K562 (cell line): ENCODE results near the gene ZNF816. TPM values are rescaled to one million over a fixed set of nuclear protein-coding genes. Genes with fewer than 3 reads are reported as not detected.

Experiments
- ATF7 ChIP-seq: fragments of 450-650 bp; IDR thresholded peaks from 2 replicates; pipeline ENCODE4 v1.7.1; 2014; ENCODE audit warnings: mild to moderate bottlenecking, moderate library complexity
- CREB1 ChIP-seq, 2 experiments: sonication (generic) in 1 of 2; formaldehyde crosslinking in 1 of 2; IDR thresholded peaks; 2 replicates each; pipeline versions ENCODE4 v1.6.1 to v1.8.0; 2012 to 2022; ENCODE audit warnings: inconsistent platforms in 1 of 2, mild to moderate bottlenecking in 1 of 2, missing genetic modification reagents in 1 of 2, moderate library complexity in 1 of 2
- EP300 ChIP-seq: IDR thresholded peaks from 2 replicates; pipeline ENCODE4 v1.6.1; 2012; ENCODE audit warnings: low read length, improper control_type of control experiment
- ETV5 ChIP-seq: sonication (generic); formaldehyde crosslinking; IDR thresholded peaks from 2 replicates; pipeline ENCODE4 v1.4.0; 2020; ENCODE audit warnings: low read depth, mild to moderate bottlenecking, missing genetic modification reagents
- FOXK2 ChIP-seq, 2 experiments: fragments of 450-650 bp; IDR thresholded peaks in 1 of 2; conservative IDR thresholded peaks in 1 of 2; 2 replicates each; pipeline ENCODE4 v1.6.1; 2016; ENCODE audit warnings: low read depth in 2 of 2, mild to moderate bottlenecking in 1 of 2
- GABPA ChIP-seq: fragments of 200-800 bp; sonication (Bioruptor generic); conservative IDR thresholded peaks from 2 replicates; pipeline ENCODE4 v1.6.1; 2016; ENCODE audit warnings: low read depth, missing genetic modification characterization, missing compliant biosample characterization
- HDAC1 ChIP-seq, 2 experiments: fragments of 450-650 bp; IDR thresholded peaks; 2 replicates each; pipeline ENCODE4 v1.6.1; 2016 to 2017; ENCODE audit warnings: inconsistent platforms in 1 of 2, mild to moderate bottlenecking in 1 of 2, moderate library complexity in 1 of 2
- HEY1 ChIP-seq: fragments of 250-450 bp; sonication (Bioruptor Pico); IDR thresholded peaks from 2 replicates; pipeline ENCODE4 v1.5.0; 2020; ENCODE audit warnings: mild to moderate bottlenecking, moderate library complexity, borderline replicate concordance
- L3MBTL2 ChIP-seq: fragments of 450-650 bp; IDR thresholded peaks from 2 replicates; pipeline ENCODE4 v1.6.1; 2016; ENCODE audit warnings: mild to moderate bottlenecking, moderate library complexity
- NCOR1 ChIP-seq: fragments of 450-650 bp; IDR thresholded peaks from 2 replicates; pipeline ENCODE4 v1.6.1; 2016; ENCODE audit warnings: mild to moderate bottlenecking, moderate library complexity
- NEUROD1 ChIP-seq: fragments of 150-350 bp; IDR thresholded peaks from 2 replicates; pipeline ENCODE4 v1.6.1; 2014; ENCODE audit warnings: borderline replicate concordance, low read length, low read depth; ENCODE audit not compliant: partially characterized antibody
- NFIC ChIP-seq: fragments of 450-650 bp; IDR thresholded peaks from 2 replicates; pipeline ENCODE4 v1.6.1; 2017; ENCODE audit warnings: mild to moderate bottlenecking, inconsistent platforms
- SAP30 ChIP-seq: fragments of 200-600 bp; sonication (generic); IDR thresholded peaks from 2 replicates; pipeline ENCODE4 v1.6.1; 2012; ENCODE audit warnings: borderline replicate concordance, low read depth, mild to moderate bottlenecking, moderate library complexity, low read length, control low read depth, inconsistent platforms; ENCODE audit not compliant: insufficient read depth, poor library complexity, severe bottlenecking
- ZNF561 ChIP-seq: fragments of 450-650 bp; formaldehyde crosslinking; conservative IDR thresholded peaks from 2 replicates; pipeline ENCODE4 v1.4.0; 2020; ENCODE audit warnings: mild to moderate bottlenecking, moderate library complexity
- polyA plus RNA-seq, 8 experiments: library from polyadenylated mRNA; depleted of rRNA in 4 of 8; stranded (reverse) in 5 of 8; unstranded in 3 of 8; fragments of >200 nt; fragmentation: Nextera tagmentation in 2 of 8; fragmentation: Illumina TruSeq in 1 of 8; extraction: Ambion mirVana in 2 of 8; extraction: Trizol in 1 of 8; gene quantifications; 2 replicates each; pipeline versions ENCODE4 v1.2.1 to v1.2.3, GENCODE V29; 2011 to 2014; ENCODE audit warnings: inconsistent platforms in 1 of 8, missing spikeins in 1 of 8
- total RNA-seq, 7 experiments: library from RNA; depleted of rRNA in 6 of 7; stranded (reverse); fragments of >200 nt in 6 of 7; fragmentation: Illumina TruSeq in 2 of 7; extraction: Trizol in 2 of 7; gene quantifications; 2 replicates each; pipeline versions ENCODE4 v1.2.1 to v1.2.3, GENCODE V29; 2011 to 2021; ENCODE audit warnings: low replicate concordance in 1 of 7

The ZNF816 gene
- total and polyA plus RNA-seq, 9 of the 15 experiments (the other 6 are each of a cell fraction or from before 2014, with no cell fraction given) = 8.6 to 23.4 (median 13.0) TPM

DNA sequence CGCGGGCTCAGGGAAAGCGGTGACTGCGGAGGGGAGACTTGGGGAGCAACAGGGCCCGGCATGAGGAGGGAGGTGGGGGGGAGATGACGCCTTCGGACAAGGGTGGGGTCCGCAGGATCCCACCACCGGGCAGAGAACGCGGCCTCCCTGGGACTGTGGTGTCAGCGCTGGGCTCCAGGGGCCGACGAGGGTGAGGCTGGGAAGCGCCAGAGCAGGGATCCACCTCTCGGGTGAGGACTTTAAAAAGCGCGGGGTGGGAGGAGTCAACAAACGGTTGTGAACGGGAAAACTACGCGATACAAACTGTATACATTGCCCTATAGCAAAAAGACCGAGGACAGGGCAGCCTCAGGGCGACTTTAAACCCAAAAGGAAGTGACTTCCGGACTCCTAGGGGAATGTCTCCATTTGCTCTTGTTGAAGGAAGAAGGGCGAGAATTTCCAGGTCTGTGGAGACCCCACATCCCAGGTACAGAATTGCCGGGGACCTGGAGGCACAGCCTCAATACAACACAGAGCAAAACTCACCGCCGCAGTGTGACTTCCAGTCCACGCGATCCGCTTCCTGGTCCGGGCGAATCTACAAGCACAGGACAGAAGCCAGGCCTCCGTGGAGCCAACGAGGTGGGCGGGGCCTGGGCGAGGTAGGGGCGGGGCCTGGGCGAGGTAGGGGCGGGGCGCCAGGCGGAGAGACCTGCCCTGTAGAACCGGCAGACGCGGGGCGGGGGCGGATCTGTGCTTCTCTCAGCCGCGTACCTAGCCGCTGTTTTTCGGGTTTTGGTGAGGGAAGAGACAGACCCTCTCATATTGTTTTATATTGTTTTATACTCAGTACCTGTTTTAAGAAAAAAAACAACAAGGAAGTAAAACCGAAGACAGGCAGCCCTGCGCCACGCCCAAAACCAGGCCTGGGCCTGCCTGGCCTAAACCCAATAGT is 39.6 kb downstream of the ZNF816 start, which contains the start of gene ZNF888 (continued):
- TF ChIP-seq SAP30 (peak; percentile 95), ZNF561 (CRISPR knock-in tag) (no peak), L3MBTL2 (peak; percentile 46; the same call in 1 of the 2 replicates), GABPA (tag) (peak; percentile 44; the same call in 1 of the 2 replicates), EP300 (0 out of 2 replicates have a peak, but pooled peaks have one; percentile 3), NCOR1 (peak; percentile 16; the same call in 1 of the 2 replicates), NFIC (peak; percentile 34), FOXK2 (conservative IDR thresholded peaks at IDR 0.05 in 1 of 2, IDR thresholded peaks at IDR 0.05 in 1 of 2; ENCODE audit: low read depth in 2 of 2) (0 out of 4 replicates have a peak, but pooled peaks have one; percentile 26 to 43), CREB1 (IDR thresholded peaks at IDR 0.05) (peak; percentile 20; the same call in 1 of the 2 replicates), CREB1 (CRISPR knock-in tag; IDR thresholded peaks at IDR 0.05) (0 out of 2 replicates have a peak, but pooled peaks have one; percentile 18), ATF7 (0 out of 2 replicates have a peak, but pooled peaks have one; percentile 14), NEUROD1 (peak; percentile 41), ETV5 (CRISPR knock-in tag) (peak; percentile 81; the same call in 1 of the 2 replicates), HDAC1 (IDR thresholded peaks at IDR 0.05) (peak in 1 of 2 experiments; percentile 65; a peak in 2 of 4 replicates), HEY1 (CRISPR knock-in tag) (no peak)
